Transverse colon (tissue), 4 donors: Measurements from ENCODE around the gene GRIA3. TPM values are rescaled to one million over a fixed set of nuclear protein-coding genes. Genes with fewer than 3 reads are reported as not detected.

Experiments
- DNase-seq: peaks from one replicate; pipeline ENCODE4 v3.0.0-alpha.2; 2019
- H3K27ac ChIP-seq, 4 donors: fragments of 200-600 bp; sonication (generic); 2 replicates each; pipeline ENCODE4 v1.5.1; 2016 to 2018; ENCODE audit warnings: inconsistent platforms in 4 of 4
- H3K27me3 ChIP-seq: fragments of 200-600 bp; sonication (generic); 2 replicates; pipeline ENCODE4 v1.5.1; 2017; ENCODE audit warnings: inconsistent platforms
- H3K36me3 ChIP-seq, 4 donors: fragments of 200-600 bp; sonication (generic); 2 replicates each; pipeline ENCODE4 v1.5.1; 2017 to 2019; ENCODE audit warnings: inconsistent platforms in 4 of 4
- H3K4me1 ChIP-seq, 4 donors: fragments of 200-600 bp; sonication (generic); 2 replicates each; pipeline ENCODE4 v1.5.1; 2017 to 2020; ENCODE audit warnings: inconsistent platforms in 4 of 4
- H3K4me3 ChIP-seq, 4 donors: fragments of 200-600 bp; sonication (generic); 1 replicate in 1 of 4; 2 replicates in 3 of 4; pipeline versions ENCODE4 v1.5.1 to v1.6.1; 2017 to 2019; ENCODE audit warnings: inconsistent platforms in 4 of 4
- H3K9me3 ChIP-seq, 2 donors: fragments of 200-600 bp; sonication (generic); 2 replicates each; pipeline ENCODE4 v1.5.1; 2017 to 2019; ENCODE audit warnings: inconsistent platforms in 2 of 2
- CTCF ChIP-seq, 5 experiments: fragments of 200-600 bp in 3 of 5; fragments of 450-650 bp in 2 of 5; sonication (generic) in 3 of 5; IDR thresholded peaks; 1 replicate in 2 of 5; 2 replicates in 3 of 5; pipeline ENCODE4 v1.5.1; 2016 to 2017; ENCODE audit warnings: antibody characterized with exemption in 5 of 5, inconsistent platforms in 3 of 5, mild to moderate bottlenecking in 2 of 5, moderate library complexity in 1 of 5
- EP300 ChIP-seq: sonication (generic); formaldehyde crosslinking; IDR thresholded peaks from one replicate; pipeline ENCODE4 v1.6.1; 2017; ENCODE audit warnings: antibody characterized with exemption, low read depth
- POLR2A ChIP-seq: fragments of 450-650 bp; IDR thresholded peaks from one replicate; pipeline ENCODE4 v1.6.1; 2016; ENCODE audit warnings: antibody characterized with exemption, mild to moderate bottlenecking, moderate library complexity
- POLR2AphosphoS5 ChIP-seq, 3 donors: sonication (generic); formaldehyde crosslinking; IDR thresholded peaks; one replicate each; pipeline ENCODE4 v1.6.1; 2016; ENCODE audit warnings: antibody characterized with exemption in 3 of 3
- WGBS, 2 donors: methylation state at CpG; one replicate each; pipeline ENCODE4 v1.1.5; 2018; ENCODE audit warnings: low coverage in 1 of 2; 5-methylcytosine and 5-hydroxymethylcytosine counted together
- in situ Hi-C, 4 donors: fragments of 200-750 bp; cut with MboI; loops; one replicate each; pipeline versions ENCODE4 v1.15.0 to v1.15.1; 2017; ENCODE audit warnings: low sequenced_read_pairs in 3 of 4, low pct_ligation_motif_present in 1 of 4, low pct_unique_long_range_greater_than_20kb in 1 of 4
- intact Hi-C: fragments of 100-400 bp; cut with DNase I; formaldehyde crosslinking; loops from one replicate; pipeline ENCODE4 v1.15.1; 2023; ENCODE audit warnings: low total_unique reads
- total RNA-seq, 4 donors: library from RNA; depleted of rRNA; stranded (reverse); fragments of >200 nt; gene quantifications; one replicate each; pipeline ENCODE4 v1.1.0, GENCODE V29; 2016

GRIA3 gene
- total RNA-seq, 4 donors from 2014 or later: 0.40 to 1.1 (median 0.68) TPM; not detected in 1

DNA sequence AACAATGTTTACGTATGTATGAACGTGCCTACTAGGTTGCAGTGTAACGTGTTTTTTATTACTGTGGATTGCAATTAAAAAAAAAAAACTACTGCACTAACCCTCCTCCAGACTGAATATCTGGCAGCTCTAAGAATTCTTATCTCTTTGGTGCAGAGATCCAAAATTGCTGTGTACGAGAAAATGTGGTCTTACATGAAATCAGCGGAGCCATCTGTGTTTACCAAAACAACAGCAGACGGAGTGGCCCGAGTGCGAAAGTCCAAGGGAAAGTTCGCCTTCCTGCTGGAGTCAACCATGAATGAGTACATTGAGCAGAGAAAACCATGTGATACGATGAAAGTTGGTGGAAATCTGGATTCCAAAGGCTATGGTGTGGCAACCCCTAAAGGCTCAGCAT, 280.6 kb downstream of the GRIA3 start:
- Histone ChIP-seq H3K4me1 (no peaks in the 10 kb centered on the region), H3K27me3 (no peaks in the 10 kb centered on the region), H3K4me3 (no peak overlapping the region), H3K36me3 (no peaks in the 10 kb centered on the region), H3K27ac (no peak overlapping the region), H3K9me3 (no peaks in the 10 kb centered on the region)
- TF ChIP-seq CTCF (IDR thresholded peaks at IDR 0.05) (no peak), POLR2AphosphoS5 (IDR thresholded peaks at IDR 0.05) (no peak), POLR2A (no peak), EP300 (no peak)
- 77 to 81% methylated on average over 5 to 10 of the region's 10 CpGs for WGBS, 2 donors
- no peak for DNase-seq
- intact Hi-C loops (no loop called here), in situ Hi-C loops (no loop called here)

- DNase-seq: no peak
- in situ Hi-C loops: no loop called here
- WGBS, 2 donors: 57 to 79% methylated on average over 2 to 4 of the region's 4 CpGs
- H3K27me3 ChIP-seq: no peaks in the 10 kb centered on the region
- TF ChIP-seq POLR2A: no peak
- TF ChIP-seq EP300: no peak
- no peak for TF ChIP-seq CTCF (IDR thresholded peaks at IDR 0.05)
- TF ChIP-seq POLR2AphosphoS5 (IDR thresholded peaks at IDR 0.05): no peak
- no peaks in the 10 kb centered on the region for H3K9me3 ChIP-seq
- H3K36me3 ChIP-seq: no peaks in the 10 kb centered on the region
- no peak overlapping the region for H3K4me3 ChIP-seq
- intact Hi-C loops: no loop called here
- no peaks in the 10 kb centered on the region for H3K4me1 ChIP-seq
- no peak overlapping the region for H3K27ac ChIP-seq
Observed at GRCh38 chrX:123468481-123468880, 284.4 kb downstream of the GRIA3 start.

DNA sequence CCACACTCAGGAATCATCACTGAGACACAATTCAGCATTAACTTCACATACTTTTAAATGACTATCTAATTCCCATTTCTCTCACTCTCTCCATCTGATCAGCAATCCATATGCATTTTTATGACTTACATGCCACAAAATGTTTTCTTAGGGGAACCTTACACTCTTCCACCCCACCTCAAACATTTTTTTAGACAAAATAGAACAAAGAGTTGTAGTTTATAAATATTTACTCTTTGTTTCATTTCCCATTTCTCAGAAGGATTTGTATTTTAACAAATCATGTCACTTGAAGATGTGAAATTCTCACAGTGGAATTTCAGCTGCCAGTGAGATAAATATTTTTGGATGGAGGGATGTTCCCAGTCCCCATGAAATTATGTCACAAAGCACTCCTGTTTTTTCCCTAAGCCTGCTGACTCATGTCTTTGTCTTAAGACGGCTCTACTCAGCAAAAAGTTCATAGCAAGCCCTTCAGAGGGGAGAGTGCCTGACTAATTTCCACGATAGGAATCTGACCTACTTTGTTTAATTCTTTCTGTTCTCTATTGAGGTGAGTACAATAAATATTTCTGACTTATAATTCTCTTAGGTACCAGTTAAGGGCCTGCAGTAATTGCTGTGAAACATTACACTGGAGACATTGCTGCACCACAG, 291.1 kb downstream of the GRIA3 start:
- H3K27ac ChIP-seq: no peak overlapping the region
- no peaks in the 10 kb centered on the region for H3K36me3 ChIP-seq
- H3K4me1 ChIP-seq: no peaks in the 10 kb centered on the region
- no peak for DNase-seq
- WGBS, 2 donors: 43% methylated on average over 2 of the region's 2 CpGs; no CpG with 5 or more reads in 1 of the 2 donors
- no peaks in the 10 kb centered on the region for H3K27me3 ChIP-seq
- in situ Hi-C loops (no loop called here), intact Hi-C loops (no loop called here)
- H3K9me3 ChIP-seq: no peaks in the 10 kb centered on the region
- TF ChIP-seq POLR2A (no peak), EP300 (no peak), POLR2AphosphoS5 (IDR thresholded peaks at IDR 0.05) (no peak), CTCF (IDR thresholded peaks at IDR 0.05) (no peak)
- H3K4me3 ChIP-seq: no peak overlapping the region

- 64% methylated on average over 5 of the region's 5 CpGs; no CpG with 5 or more reads in 1 of the 2 donors for WGBS, 2 donors
- no peaks in the 10 kb centered on the region for H3K27me3 ChIP-seq
- H3K9me3 ChIP-seq: no peaks in the 10 kb centered on the region
- no peak overlapping the region for H3K4me3 ChIP-seq
- H3K36me3 ChIP-seq: no peaks in the 10 kb centered on the region
- in situ Hi-C loops (no loop called here), intact Hi-C loops (no loop called here)
- H3K27ac ChIP-seq: peak overlapping the region in 1 of 4 donors; percentile 27
- TF ChIP-seq POLR2AphosphoS5 (IDR thresholded peaks at IDR 0.05) (no peak), CTCF (IDR thresholded peaks at IDR 0.05) (no peak), EP300 (no peak), POLR2A (no peak)
- H3K4me1 ChIP-seq: no peaks in the 10 kb centered on the region
- no peak for DNase-seq
Observed at GRCh38 chrX:123476611-123477219, 292.6 kb downstream of the GRIA3 start.
